Stimulated activated CD4-positive, alpha-beta T cell treated with anti-CD3 and anti-CD28 coated beads, Interleukin-1b, Interleukin-23, amount 100 ng/mL, for 1 hour (primary cell): ENCODE results near the gene LRRC75A.
"Not testable (repeated sequence)": the region's sequence is repeated elsewhere in the genome, so short reads cannot be mapped to it uniquely, and the experiment has no call there.

ENCODE experiments used
- DNase-seq, 2 donors: peaks; one replicate each; pipeline ENCODE4 v3.0.0-alpha.2; 2020; ENCODE audit warnings: low read depth in 2 of 2

LRRC75A gene

DNA sequence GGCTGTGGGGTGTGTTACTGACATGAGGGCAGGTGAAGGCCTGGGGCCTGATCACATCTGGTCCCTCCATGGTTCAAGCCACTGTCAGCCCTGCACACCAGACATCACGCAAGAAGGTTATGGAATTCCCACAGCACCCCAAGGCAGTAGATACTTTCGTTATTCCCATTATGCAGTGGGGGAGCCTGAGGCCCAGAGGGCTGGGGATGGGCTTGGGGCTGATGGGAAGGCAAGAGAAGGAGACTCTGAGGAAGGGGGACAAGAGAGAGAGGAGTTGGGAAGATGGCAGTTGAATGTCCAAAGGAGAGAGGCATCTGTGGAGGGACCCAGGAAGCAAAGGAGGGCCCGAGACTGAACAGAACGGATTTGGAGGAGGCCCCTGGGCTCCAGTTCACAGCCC, 42.0 kb downstream of the LRRC75A start:
- no peak for DNase-seq

GRCh38 chr17:16449121-16449570, 42.8 kb downstream of the LRRC75A start:
- DNase-seq = no peak

DNA sequence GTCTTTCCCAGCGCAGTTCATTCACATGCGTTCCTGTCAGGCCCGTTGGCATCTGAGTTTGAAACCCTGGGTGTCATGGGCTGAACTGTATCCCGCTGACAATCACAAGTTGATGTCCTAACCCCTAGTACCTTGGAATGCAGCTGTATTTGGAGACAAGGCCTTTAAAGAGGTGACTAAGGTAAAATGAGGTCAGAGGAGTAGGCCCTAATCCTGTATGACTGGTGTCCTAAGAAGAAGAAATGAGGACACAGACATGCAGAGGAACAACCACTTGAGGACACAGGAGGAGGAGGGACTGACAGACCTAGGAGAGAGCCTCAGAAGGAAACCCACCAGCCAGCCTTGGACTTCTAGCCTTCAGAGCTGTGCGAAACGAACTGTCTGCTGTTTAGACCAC, 43.5 kb downstream of the LRRC75A start:
- DNase-seq = no peak

GRCh38 chr17:16447676-16448075, 44.3 kb downstream of the LRRC75A start:
- no peak for DNase-seq

DNA sequence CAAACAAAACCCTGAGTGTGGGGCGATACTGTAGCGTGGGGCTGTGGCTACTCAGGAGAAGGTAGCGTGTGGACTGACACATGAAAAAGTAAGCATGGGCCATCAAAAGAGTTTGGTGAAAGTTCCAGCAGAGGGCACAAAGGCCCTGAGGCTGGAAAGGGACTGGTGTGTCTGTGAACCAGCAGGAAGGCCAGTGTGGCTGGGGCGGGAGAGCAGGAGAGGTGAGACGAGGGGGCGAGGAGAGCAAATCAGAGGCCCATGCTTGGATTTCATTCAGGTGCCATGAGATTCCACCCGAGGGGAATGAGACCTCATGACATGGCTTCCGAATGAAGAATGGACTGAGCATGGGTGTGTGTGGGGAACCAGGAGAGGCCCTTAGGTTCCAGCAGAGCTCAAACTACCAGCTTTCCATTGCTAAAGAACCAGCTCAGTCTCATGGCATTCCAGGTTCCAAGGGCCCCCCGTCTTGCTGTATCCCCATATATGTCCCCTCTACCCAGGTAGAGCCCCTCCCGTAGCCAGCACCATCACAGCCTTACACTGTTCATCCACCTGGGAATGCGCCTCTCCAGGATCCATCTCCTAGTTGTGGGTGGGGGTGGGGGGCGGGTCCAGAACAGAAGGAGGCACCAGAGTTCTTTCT, 45.5 kb downstream of the LRRC75A start:
- DNase-seq = no peak

DNA sequence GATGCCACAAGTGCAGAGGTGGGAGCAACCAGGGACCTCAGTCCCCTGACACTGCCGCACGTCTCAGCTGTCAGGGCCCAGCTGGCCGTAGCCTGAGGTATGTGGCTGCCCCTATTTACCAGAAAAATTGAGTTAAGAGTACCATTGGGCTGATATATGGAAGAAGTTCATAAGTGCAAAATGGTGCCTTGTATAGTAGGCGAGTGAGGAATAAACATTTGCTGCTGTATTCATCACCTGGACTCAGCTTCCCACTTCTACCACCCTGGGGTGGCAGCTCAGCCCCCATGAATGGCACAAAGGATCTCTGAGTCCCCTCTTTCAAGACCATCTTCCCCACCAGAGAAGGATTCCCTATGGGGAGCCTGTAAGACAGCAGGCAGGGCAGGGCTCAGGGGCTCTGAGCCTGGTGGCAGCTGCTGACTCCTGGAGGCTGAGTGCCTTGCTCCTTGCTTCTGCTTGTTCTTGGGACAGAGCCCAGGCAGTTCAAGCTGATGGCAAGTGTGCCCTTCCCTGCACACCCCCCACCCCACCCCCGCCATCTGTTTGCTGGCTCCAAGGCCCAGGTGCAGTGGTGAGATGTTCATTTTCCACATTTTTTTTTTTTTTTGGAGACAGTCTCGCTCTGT, 47.6 kb downstream of the LRRC75A start:
- no peak for DNase-seq

GRCh38 chr17:16443511-16444257, 48.3 kb downstream of the LRRC75A start:
- DNase-seq = no peak

GRCh38 chr17:16442594-16443510, 49.1 kb downstream of the LRRC75A start:
- DNase-seq = no peak

DNA sequence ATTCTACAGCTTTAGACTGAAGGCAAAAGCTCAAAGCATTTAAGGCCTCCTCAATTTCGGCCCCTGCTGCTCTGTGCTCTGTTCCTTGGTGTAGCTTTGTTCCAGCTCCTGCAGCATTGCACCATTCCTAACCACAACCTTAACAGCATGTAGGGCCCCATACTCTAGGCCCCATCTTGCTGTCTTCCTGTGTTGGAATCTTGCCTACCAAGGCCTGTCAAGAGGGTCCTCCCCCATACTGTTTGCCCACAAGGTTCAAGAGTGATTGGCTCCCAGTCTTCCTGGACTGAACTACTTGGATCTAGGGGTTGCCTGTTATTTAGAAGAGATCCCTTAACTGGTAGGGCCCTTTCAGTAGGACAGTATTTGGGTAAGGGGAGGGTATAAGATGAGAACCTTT, 49.9 kb downstream of the LRRC75A start:
- no peak for DNase-seq

DNA sequence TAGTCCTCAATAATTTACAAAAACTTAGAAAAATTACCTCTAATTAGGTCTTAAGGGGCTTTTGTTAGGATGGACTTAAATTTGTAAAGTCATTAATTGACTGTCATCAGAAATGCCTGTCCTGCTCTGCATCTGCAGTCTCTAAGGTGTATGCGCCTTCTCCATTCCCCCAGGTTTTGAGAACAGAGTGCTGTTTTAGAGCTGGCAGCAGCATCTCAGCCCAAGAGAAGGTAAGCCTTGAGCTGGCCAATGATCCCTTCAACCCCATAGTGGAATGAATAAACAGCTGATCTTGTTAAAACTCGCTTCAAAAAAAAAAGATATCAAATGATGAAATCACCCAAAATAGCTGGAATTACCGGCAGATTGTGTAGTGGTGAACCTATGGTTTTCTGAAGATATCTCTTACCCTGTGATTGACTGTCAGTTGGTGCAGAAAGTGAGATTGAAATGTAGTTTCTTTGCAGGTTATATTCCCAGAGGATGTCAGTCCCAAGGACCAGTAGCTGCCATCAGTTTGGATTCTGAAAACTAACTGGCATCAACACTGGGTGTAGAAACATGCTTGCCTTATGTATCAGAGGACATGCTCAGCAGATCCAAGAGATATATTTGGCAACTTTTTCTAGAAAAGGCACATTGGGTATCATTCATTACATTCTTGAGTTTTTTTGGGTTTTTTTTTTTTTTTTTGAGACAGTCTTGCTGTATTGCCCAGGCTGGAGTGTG, 50.9 kb downstream of the LRRC75A start:
- DNase-seq = no peak

DNA sequence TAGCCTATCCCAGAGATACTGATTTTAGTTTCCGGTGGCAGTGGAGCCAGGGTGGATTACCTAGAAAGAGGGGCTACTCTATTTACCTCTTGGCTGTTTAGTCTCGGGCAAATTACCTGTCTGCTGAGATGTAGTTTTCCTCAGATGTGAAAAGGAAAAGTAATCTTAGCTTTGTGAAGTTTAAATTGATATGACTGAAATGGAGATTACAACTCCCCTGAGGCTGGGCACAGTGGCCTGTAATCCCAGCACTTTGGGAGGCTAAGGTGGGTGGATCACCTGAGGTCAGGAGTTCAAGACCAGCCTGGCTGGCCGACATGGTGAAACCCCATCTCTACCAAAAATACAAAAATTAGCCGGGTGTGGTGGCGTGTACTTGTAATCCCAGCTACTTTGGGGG, 51.6 kb downstream of the LRRC75A start:
- not testable (repeated sequence) for DNase-seq

GRCh38 chr17:16439811-16440351, 52.1 kb downstream of the LRRC75A start:
- no peak for DNase-seq

DNA sequence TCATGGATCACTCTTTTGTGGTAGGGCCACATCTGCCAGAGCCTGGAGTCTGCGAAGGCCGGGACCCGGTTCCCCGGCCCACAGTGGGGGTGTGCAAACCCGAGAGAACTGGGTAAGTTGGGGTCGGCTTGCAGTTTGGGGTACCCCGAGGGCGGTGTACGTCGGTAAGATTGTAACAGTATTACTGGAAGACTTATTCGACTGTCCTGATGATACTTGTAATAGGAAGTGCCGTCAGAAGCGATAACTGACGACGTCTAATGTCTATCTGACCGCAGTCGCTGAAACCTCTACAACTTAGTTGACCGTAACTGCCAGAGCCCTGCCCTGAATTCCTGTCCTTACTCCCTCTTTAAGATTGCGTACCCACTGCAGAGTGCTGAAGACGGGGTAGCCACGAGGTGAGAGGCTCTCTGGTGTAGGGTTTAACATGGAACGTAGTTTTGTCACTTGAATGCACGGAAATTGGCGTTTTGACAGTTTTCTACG, 52.6 kb downstream of the LRRC75A start:
- DNase-seq = no peak

GRCh38 chr17:16438557-16439302, 53.3 kb downstream of the LRRC75A start:
- peak; percentile 83 to 89 for DNase-seq

DNA sequence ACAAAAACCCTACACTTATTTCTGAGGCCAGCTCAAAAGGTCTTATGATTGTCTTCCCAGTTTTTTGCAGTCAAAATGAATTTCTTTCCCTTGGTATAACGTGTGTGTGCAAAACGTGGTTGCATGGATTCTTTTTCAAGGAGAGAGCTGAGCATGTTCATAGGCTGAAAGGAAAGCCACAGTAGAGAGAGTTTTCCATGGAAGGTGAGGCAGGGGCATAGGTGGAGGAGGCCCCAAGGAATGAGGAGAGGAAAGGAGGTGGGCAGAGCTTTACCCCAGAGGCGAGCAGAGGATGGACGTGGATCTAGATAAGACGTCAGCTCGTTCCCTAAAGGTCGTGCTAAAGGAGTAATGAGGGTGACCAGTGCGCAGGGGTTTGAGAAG, 53.8 kb downstream of the LRRC75A start:
- no peak for DNase-seq

- no peak for DNase-seq
Observed at GRCh38 chr17:16437083-16437482, 54.9 kb downstream of the LRRC75A start.

DNA sequence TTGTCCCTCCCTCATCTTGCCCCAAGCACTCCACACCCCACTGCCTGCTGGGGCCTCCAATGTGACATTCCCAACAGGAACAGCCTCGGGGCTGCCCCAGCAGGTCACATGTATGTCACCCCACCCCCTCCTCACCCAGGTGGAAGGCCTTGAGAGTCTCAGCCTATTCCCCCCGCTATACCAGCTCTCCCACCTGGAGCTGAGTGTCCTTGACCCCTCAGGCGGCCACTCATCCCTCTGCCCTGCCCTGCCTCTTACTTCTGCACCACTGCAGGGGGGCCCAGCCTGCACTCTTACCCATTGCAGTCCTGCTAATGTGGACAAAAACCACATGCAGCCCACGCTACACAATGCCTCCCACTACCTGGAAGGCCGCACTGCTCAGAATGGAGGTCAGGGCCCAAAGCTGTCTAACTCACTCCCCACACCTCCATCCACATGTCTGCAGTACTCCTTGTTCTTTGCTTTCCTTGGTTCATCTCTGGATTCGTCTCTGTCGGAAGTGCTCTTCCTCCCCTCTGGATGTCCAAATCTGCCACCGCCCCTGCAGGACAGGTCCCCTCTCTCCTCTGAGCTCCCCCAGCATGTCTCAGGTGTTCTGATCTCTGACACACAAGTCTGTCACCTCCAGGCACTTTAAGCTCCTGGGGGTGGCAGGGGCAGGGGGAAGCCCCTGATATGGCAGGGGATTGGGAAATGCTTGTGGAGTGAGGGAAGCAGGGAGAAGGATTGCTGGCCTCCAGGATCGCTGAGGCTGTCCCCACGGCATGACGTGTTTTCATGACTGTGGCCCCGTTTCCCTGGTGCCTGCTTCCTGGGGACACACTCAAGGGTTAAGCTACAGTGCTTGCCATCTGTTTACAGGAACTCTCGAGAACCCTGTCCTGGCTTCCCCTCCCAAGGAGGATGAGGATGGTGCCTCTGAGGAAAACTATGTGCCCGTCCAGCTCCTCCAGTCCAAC, 55.8 kb downstream of the LRRC75A start:
- no peak for DNase-seq

DNA sequence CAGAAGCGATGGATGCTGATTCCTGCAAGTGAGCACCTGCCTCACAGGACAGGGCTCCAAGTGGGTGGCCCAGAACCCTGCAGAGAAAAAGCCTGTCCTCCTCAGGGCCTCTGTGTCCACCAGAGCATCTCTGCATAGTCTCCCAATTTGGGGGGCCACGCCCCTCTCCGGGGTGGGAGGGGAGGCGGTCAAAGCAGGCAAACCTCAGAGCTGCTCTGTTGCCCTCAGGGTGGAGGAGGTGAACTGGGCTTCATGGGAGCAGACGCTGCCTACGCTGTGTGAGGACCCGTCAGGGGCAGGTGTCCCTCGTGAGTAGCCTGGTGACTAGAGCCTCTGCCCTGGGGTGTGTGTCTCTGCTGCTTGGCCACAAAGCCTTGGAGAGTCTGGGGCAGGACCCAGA, 57.3 kb downstream of the LRRC75A start:
- DNase-seq = no peak

DNA sequence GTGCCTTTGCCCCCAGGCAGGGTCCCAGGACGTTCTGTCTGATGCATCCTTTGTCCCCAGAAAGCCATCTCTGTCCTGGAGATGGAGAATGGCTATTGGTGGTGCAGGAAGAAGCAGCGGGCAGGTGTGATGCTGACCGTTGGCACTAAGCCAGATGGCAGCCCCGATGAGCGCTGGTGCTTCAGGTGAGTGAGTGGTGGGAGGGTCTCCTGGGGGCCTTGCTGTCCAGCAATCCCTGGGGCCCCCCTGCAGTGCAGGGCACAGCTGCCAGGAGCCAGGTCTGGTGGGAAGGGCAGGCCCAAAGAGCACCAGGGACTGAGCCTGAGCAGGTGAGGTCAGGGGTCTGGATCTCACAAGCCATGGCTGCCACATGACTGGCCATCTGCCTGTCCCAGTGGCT, 58.5 kb downstream of the LRRC75A start:
- no peak for DNase-seq
